ENCODE data around the gene TMEM223. TPM values are rescaled to one million over a fixed set of nuclear protein-coding genes. Genes with fewer than 3 reads are reported as not detected.

TMEM223 gene
- polyA plus RNA-seq, 3 donors, result 5.7 to 20.4 (median 19.6) TPM

DNA sequence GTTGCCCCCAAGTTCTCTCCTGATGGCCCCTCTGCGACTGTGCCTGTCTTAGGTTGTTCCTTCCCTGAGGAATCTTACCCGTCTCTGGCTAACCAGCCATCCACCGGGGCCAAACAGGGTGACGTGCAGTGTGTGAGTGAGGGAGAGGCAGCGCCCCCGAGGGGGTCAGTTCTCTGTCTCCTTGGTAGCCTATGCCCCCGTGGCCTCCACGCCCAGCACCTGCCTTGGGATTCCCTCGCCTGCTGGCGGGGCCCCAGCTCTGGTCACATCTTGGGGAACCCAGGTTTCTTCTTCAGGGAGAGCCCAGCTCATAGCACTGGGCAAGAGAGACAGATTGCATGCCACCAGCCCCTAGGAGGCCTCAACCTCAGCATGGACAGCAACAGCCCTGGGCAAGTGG, 7.7 kb upstream of the TMEM223 start:
- Histone ChIP-seq H3K9me3 (replicated peaks in 1 of 2; ENCODE audit: control insufficient read depth in 1 of 2, insufficient read depth in 1 of 2, low read length in 2 of 2) (no peaks in the 10 kb centered on the region), H2AFZ (ENCODE audit: insufficient read depth, low read depth, low read length, poor library complexity, severe bottlenecking) (no peak overlapping the region), H3K36me3 (replicated peaks in 1 of 2; ENCODE audit: control insufficient read depth in 1 of 2, insufficient read depth in 2 of 2, low read length in 2 of 2) (peaks cover 90 to 93% of the 10 kb centered on the region in 2 donors), H3K4me1 (ENCODE audit: control insufficient read depth in 1 of 2, insufficient read depth in 2 of 2, low read length in 2 of 2) (peaks cover 13% of the 10 kb centered on the region in 2 donors), H3K4me2 (replicated peaks; ENCODE audit: extremely low read depth, low read length, poor library complexity, severe bottlenecking) (no peak overlapping the region), H3K79me2 (ENCODE audit: insufficient read depth, low read length) (peaks cover 90% of the 10 kb centered on the region), H3K27me3 (ENCODE audit: control insufficient read depth in 2 of 2, insufficient read depth in 2 of 2, low read length in 2 of 2) (no peaks in the 10 kb centered on the region), H4K20me1 (ENCODE audit: insufficient read depth, low read length) (peaks cover 98% of the 10 kb centered on the region), H3K27ac (ENCODE audit: low read depth in 1 of 2, low read length in 2 of 2) (peak overlapping the region in 1 of 2 donors; percentile 15), H3K9ac (ENCODE audit: insufficient read depth, low read length, poor library complexity, severe bottlenecking) (no peak overlapping the region), H3K4me3 (replicated peaks in 1 of 3; ENCODE audit: low read depth in 2 of 3, low read length in 3 of 3) (no peak overlapping the region)
- Mint-ChIP-seq H3K4me1 (peaks cover 12% of the 10 kb centered on the region), H3K27me3 (ENCODE audit: low read depth in 3 of 3) (peaks cover 0 to 1% (median 0%) of the 10 kb centered on the region in 3 donors), H3K27ac (no peak overlapping the region), H3K36me3 (peaks cover 87 to 96% of the 10 kb centered on the region in 2 donors), H3K9me3 (no peaks in the 10 kb centered on the region), H3K4me3 (no peak overlapping the region)
- TF ChIP-seq, protein P1, sequence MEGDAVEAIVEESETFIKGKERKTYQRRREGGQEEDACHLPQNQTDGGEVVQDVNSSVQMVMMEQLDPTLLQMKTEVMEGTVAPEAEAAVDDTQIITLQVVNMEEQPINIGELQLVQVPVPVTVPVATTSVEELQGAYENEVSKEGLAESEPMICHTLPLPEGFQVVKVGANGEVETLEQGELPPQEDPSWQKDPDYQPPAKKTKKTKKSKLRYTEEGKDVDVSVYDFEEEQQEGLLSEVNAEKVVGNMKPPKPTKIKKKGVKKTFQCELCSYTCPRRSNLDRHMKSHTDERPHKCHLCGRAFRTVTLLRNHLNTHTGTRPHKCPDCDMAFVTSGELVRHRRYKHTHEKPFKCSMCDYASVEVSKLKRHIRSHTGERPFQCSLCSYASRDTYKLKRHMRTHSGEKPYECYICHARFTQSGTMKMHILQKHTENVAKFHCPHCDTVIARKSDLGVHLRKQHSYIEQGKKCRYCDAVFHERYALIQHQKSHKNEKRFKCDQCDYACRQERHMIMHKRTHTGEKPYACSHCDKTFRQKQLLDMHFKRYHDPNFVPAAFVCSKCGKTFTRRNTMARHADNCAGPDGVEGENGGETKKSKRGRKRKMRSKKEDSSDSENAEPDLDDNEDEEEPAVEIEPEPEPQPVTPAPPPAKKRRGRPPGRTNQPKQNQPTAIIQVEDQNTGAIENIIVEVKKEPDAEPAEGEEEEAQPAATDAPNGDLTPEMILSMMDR (IDR thresholded peaks at IDR 0.05), result no peak
- intact Hi-C loops (cut with micrococcal nuclease), result no loop called here
- 95% methylated on average over 8 of the region's 10 CpGs for WGBS (ENCODE audit: insufficient coverage)
- DNase-seq, result no peak

DNA sequence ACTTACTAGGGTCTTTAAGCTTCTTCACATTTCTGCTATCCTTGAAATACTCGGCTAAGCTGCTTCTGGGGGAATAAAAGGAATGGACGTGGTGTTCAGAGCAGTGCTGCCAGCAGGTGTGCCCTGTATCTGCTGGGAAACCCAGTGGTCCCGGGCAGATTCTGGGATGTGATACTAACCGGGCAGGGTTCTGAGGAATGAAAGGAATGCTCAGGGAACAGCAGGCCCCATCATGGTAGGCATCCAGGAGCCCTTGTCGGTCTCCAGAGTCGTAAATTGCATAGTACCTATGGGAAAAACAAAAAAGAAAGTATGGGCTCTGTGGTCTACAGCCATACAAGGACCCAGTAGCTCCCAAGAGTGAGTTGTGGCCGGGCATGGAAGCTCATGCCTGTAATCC, 4.5 kb upstream of the TMEM223 start:
- TF ChIP-seq, protein P1 (IDR thresholded peaks at IDR 0.05), result no peak
- Histone ChIP-seq H3K4me1 (ENCODE audit: control insufficient read depth in 1 of 2, insufficient read depth in 2 of 2, low read length in 2 of 2) (peaks cover 10 to 20% of the 10 kb centered on the region in 2 donors), H3K36me3 (replicated peaks in 1 of 2; ENCODE audit: control insufficient read depth in 1 of 2, insufficient read depth in 2 of 2, low read length in 2 of 2) (peaks cover 87 to 93% of the 10 kb centered on the region in 2 donors), H3K27ac (ENCODE audit: low read depth in 1 of 2, low read length in 2 of 2) (peak overlapping the region in 1 of 2 donors; percentile 0), H3K4me3 (replicated peaks in 1 of 3; ENCODE audit: low read depth in 2 of 3, low read length in 3 of 3) (no peak overlapping the region), H4K20me1 (ENCODE audit: insufficient read depth, low read length) (peaks cover 87% of the 10 kb centered on the region), H3K9ac (ENCODE audit: insufficient read depth, low read length, poor library complexity, severe bottlenecking) (no peak overlapping the region), H3K79me2 (ENCODE audit: insufficient read depth, low read length) (peaks cover 77% of the 10 kb centered on the region), H3K4me2 (replicated peaks; ENCODE audit: extremely low read depth, low read length, poor library complexity, severe bottlenecking) (no peak overlapping the region), H3K9me3 (replicated peaks in 1 of 2; ENCODE audit: control insufficient read depth in 1 of 2, insufficient read depth in 1 of 2, low read length in 2 of 2) (no peaks in the 10 kb centered on the region), H3K27me3 (ENCODE audit: control insufficient read depth in 2 of 2, insufficient read depth in 2 of 2, low read length in 2 of 2) (no peaks in the 10 kb centered on the region), H2AFZ (ENCODE audit: insufficient read depth, low read depth, low read length, poor library complexity, severe bottlenecking) (no peak overlapping the region)
- intact Hi-C loops (cut with micrococcal nuclease), result no loop called here
- DNase-seq, result no peak
- Mint-ChIP-seq H3K36me3 (peaks cover 79 to 90% of the 10 kb centered on the region in 2 donors), H3K27ac (peak overlapping the region in 1 of 7 donors; percentile 21), H3K4me3 (no peak overlapping the region), H3K27me3 (ENCODE audit: low read depth in 3 of 3) (peaks cover 0 to 1% (median 0%) of the 10 kb centered on the region in 3 donors), H3K4me1 (peaks cover 10% of the 10 kb centered on the region), H3K9me3 (no peaks in the 10 kb centered on the region)
- WGBS (ENCODE audit: insufficient coverage), result 98% methylated on average over 5 of the region's 7 CpGs

All from CD14-positive monocyte (primary cell).